HEK293 (cell line): ENCODE measurements around the gene ZNF76.

Source experiments
- CTCF ChIA-PET: fragments of 350-600 bp; formaldehyde crosslinking; extraction: SDS; loops from one replicate; lab custom pipeline; 2021; ENCODE audit warnings: antibody characterized with exemption; lab: Yijun Ruan, JAX
- POLR2A ChIA-PET: fragments of 300-600 bp; formaldehyde crosslinking; extraction: SDS; loops from one replicate; lab custom pipeline; 2020; ENCODE audit warnings: antibody characterized with exemption, inconsistent platforms; lab: Yijun Ruan, JAX
- H3K27ac ChIP-seq: fragments of 200-500 bp; sonication (Bioruptor generic); 2 replicates; pipeline ENCODE4 v1.5.1; 2014; ENCODE audit warnings: low read depth, low read length, control low read depth, inconsistent platforms; ENCODE audit errors: extremely low read depth
- H3K36me3 ChIP-seq, 2 experiments: fragments of 200-500 bp in 1 of 2; sonication (Bioruptor generic) in 1 of 2; 1 replicate in 1 of 2; 2 replicates in 1 of 2; pipeline ENCODE4 v1.5.1; 2014 to 2017; ENCODE audit warnings: inconsistent platforms in 2 of 2, low read length in 2 of 2; ENCODE audit not compliant: control insufficient read depth in 2 of 2, insufficient read depth in 1 of 2
- H3K4me1 ChIP-seq: fragments of 200-500 bp; sonication (Bioruptor generic); 2 replicates; pipeline ENCODE4 v1.5.1; 2014; ENCODE audit warnings: mild to moderate bottlenecking, low read length, inconsistent platforms; ENCODE audit not compliant: control insufficient read depth, insufficient read depth
- H3K4me3 ChIP-seq: 2 replicates; pipeline ENCODE4 v1.5.1; 2011; ENCODE audit warnings: low read depth, mild to moderate bottlenecking, control low read depth, low read length, moderate library complexity
- H3K9me3 ChIP-seq: fragments of 200-500 bp; sonication (Bioruptor generic); 2 replicates; pipeline ENCODE4 v1.5.1; 2014; ENCODE audit warnings: low read depth, low read length, inconsistent platforms; ENCODE audit not compliant: control insufficient read depth, insufficient read depth
- ZBTB1 ChIP-seq: fragments of 450-650 bp; formaldehyde crosslinking; IDR thresholded peaks from 2 replicates; pipeline ENCODE4 v1.5.1; 2016; ENCODE audit warnings: missing biosample characterization, missing genetic modification characterization
- ZNF112 ChIP-seq: fragments of 450-650 bp; formaldehyde crosslinking; IDR thresholded peaks from 2 replicates; pipeline ENCODE4 v1.5.0; 2017; ENCODE audit warnings: missing biosample characterization, missing genetic modification characterization
- ZNF155 ChIP-seq: fragments of 450-650 bp; formaldehyde crosslinking; IDR thresholded peaks from 2 replicates; pipeline ENCODE4 v1.5.1; 2016; ENCODE audit warnings: missing biosample characterization, missing genetic modification characterization
- ZNF221 ChIP-seq: fragments of 450-650 bp; formaldehyde crosslinking; IDR thresholded peaks from 2 replicates; pipeline ENCODE4 v1.5.1; 2017; ENCODE audit warnings: missing biosample characterization, missing genetic modification characterization, borderline replicate concordance
- ZNF423 ChIP-seq: fragments of 450-650 bp; formaldehyde crosslinking; IDR thresholded peaks from 2 replicates; pipeline ENCODE4 v1.5.1; 2016; ENCODE audit warnings: missing biosample characterization, missing genetic modification characterization
- ZNF501 ChIP-seq: fragments of 450-650 bp; formaldehyde crosslinking; IDR thresholded peaks from 2 replicates; pipeline ENCODE4 v1.5.1; 2016; ENCODE audit warnings: missing biosample characterization, missing genetic modification characterization
- ZNF521 ChIP-seq: fragments of 450-650 bp; formaldehyde crosslinking; IDR thresholded peaks from 2 replicates; pipeline ENCODE4 v1.5.1; 2017; ENCODE audit warnings: missing biosample characterization, mild to moderate bottlenecking, missing genetic modification characterization
- ZNF560 ChIP-seq: fragments of 450-650 bp; formaldehyde crosslinking; IDR thresholded peaks from 2 replicates; pipeline ENCODE4 v1.5.1; 2017; ENCODE audit warnings: missing biosample characterization, missing genetic modification characterization, borderline replicate concordance
- ZNF561 ChIP-seq: fragments of 450-650 bp; IDR thresholded peaks from 2 replicates; pipeline ENCODE4 v1.5.1; 2018; ENCODE audit warnings: missing biosample characterization, missing genetic modification characterization, borderline replicate concordance
- ZNF621 ChIP-seq: fragments of 450-650 bp; formaldehyde crosslinking; IDR thresholded peaks from 2 replicates; pipeline ENCODE4 v1.5.1; 2017; ENCODE audit warnings: missing biosample characterization, missing genetic modification characterization
- ZNF624 ChIP-seq: fragments of 450-650 bp; formaldehyde crosslinking; IDR thresholded peaks from 2 replicates; pipeline ENCODE4 v1.5.1; 2017; ENCODE audit warnings: missing biosample characterization, missing genetic modification characterization
- ZNF777 ChIP-seq: fragments of 450-650 bp; formaldehyde crosslinking; IDR thresholded peaks from 2 replicates; pipeline ENCODE4 v1.5.1; 2017; ENCODE audit warnings: missing biosample characterization, missing genetic modification characterization, borderline replicate concordance
- TF ChIP-seq, protein P1 (sequence below): fragments of 450-650 bp; formaldehyde crosslinking; IDR thresholded peaks from 2 replicates; pipeline ENCODE4 v1.5.1; 2017; ENCODE audit warnings: missing biosample characterization, missing genetic modification characterization
- TF ChIP-seq, protein P2 (sequence below): fragments of 450-650 bp; formaldehyde crosslinking; IDR thresholded peaks from 2 replicates; pipeline ENCODE4 v1.5.1; 2016; ENCODE audit warnings: missing biosample characterization, missing genetic modification characterization
- TF ChIP-seq, protein P3 (sequence below): fragments of 450-650 bp; formaldehyde crosslinking; IDR thresholded peaks from 2 replicates; pipeline ENCODE4 v1.5.1; 2016; ENCODE audit warnings: missing biosample characterization, missing genetic modification characterization

ZNF76 gene

DNA sequence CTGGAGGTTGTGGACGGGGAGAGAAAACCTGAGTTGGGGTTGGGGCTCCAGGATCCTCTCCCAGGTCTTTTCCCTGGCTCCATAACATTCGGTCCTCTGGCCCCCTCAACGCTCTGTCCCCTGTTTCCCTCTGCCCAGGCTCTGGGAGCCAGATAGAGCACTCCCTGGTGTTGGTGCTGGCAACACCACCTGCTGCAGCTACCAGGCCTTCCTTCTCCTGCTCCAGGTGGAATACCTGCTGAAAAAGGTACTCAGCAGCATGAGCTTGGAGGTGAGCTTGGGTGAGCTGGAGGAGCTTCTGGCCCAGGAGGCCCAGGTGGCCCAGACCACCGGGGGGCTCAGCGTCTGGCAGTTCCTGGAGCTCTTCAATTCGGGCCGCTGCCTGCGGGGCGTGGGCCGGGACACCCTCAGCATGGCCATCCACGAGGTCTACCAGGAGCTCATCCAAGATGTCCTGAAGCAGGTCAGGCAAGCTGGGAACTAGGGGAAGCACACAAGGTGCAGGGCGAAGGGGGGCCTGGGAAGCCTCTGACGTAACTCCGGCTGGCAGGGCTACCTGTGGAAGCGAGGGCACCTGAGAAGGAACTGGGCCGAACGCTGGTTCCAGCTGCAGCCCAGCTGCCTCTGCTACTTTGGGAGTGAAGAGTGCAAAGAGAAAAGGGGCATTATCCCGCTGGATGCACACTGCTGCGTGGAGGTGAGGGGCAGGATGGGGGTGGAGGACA is 52.7 kb downstream of the ZNF76 start:
- no peaks in the 10 kb centered on the region for H3K36me3 ChIP-seq
- H3K9me3 ChIP-seq, result no peaks in the 10 kb centered on the region
- TF ChIP-seq ZNF621 (tag by site-specific recombination) (no peak), ZNF624 (no peak), ZNF221 (tag by site-specific recombination) (no peak), ZNF501 (no peak), ZNF423 (tag by site-specific recombination) (no peak), ZNF561 (tag by site-specific recombination) (no peak), ZNF155 (tag by site-specific recombination) (no peak), ZNF560 (tag by site-specific recombination) (no peak)
- TF ChIP-seq, protein P1, sequence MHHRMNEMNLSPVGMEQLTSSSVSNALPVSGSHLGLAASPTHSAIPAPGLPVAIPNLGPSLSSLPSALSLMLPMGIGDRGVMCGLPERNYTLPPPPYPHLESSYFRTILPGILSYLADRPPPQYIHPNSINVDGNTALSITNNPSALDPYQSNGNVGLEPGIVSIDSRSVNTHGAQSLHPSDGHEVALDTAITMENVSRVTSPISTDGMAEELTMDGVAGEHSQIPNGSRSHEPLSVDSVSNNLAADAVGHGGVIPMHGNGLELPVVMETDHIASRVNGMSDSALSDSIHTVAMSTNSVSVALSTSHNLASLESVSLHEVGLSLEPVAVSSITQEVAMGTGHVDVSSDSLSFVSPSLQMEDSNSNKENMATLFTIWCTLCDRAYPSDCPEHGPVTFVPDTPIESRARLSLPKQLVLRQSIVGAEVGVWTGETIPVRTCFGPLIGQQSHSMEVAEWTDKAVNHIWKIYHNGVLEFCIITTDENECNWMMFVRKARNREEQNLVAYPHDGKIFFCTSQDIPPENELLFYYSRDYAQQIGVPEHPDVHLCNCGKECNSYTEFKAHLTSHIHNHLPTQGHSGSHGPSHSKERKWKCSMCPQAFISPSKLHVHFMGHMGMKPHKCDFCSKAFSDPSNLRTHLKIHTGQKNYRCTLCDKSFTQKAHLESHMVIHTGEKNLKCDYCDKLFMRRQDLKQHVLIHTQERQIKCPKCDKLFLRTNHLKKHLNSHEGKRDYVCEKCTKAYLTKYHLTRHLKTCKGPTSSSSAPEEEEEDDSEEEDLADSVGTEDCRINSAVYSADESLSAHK, result no peak
- TF ChIP-seq, protein P2, sequence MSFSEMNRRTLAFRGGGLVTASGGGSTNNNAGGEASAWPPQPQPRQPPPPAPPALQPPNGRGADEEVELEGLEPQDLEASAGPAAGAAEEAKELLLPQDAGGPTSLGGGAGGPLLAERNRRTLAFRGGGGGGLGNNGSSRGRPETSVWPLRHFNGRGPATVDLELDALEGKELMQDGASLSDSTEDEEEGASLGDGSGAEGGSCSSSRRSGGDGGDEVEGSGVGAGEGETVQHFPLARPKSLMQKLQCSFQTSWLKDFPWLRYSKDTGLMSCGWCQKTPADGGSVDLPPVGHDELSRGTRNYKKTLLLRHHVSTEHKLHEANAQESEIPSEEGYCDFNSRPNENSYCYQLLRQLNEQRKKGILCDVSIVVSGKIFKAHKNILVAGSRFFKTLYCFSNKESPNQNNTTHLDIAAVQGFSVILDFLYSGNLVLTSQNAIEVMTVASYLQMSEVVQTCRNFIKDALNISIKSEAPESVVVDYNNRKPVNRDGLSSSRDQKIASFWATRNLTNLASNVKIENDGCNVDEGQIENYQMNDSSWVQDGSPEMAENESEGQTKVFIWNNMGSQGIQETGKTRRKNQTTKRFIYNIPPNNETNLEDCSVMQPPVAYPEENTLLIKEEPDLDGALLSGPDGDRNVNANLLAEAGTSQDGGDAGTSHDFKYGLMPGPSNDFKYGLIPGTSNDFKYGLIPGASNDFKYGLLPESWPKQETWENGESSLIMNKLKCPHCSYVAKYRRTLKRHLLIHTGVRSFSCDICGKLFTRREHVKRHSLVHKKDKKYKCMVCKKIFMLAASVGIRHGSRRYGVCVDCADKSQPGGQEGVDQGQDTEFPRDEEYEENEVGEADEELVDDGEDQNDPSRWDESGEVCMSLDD (tag by site-specific recombination), result no peak
- H3K27ac ChIP-seq, result no peak overlapping the region
- ChIA-PET CTCF (interaction anchor here (0.8 to 1.2 kb wide), 2 partner anchors 16 to 29 kb away, joined by 3 read pairs; no protein-coding TSS in a partner anchor), POLR2A (interaction anchor here (1.1 kb wide), 1 partner anchor 13 kb away, joined by 4 read pairs; no protein-coding TSS in a partner anchor)
- H3K4me3 ChIP-seq, result no peak overlapping the region
- H3K4me1 ChIP-seq, result no peaks in the 10 kb centered on the region

DNA sequence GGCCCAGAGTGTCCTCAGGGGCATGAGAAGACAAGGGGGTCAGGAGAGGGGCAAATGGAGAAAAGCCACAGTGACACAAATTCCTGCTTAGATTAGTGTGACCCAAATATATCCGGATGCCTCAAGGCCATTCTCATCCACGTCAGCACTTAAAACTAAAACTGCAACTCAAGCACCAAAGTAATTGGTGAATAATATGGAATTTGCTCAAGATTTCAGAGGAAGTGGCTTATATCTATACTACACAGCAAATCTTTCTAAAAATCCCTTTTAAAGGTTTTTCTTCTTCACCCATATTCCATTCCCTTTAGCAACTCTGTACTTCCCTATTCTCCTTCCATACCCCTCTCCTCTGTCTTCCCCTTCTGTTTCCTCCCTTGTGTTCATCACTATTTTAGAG is 53.3 kb downstream of the ZNF76 start:
- no peaks in the 10 kb centered on the region for H3K36me3 ChIP-seq
- POLR2A ChIA-PET, result interaction anchor here (1.1 kb wide), 1 partner anchor 13 kb away, joined by 4 read pairs; no protein-coding TSS in a partner anchor
- no peaks in the 10 kb centered on the region for H3K9me3 ChIP-seq
- CTCF ChIA-PET, result interaction anchor here (0.6 to 1.2 kb wide), 4 partner anchors 16 to 37 kb away, joined by 3 to 4 read pairs (median 3); no protein-coding TSS in a partner anchor
- no peaks in the 10 kb centered on the region for H3K4me1 ChIP-seq
- H3K4me3 ChIP-seq, result no peak overlapping the region
- no peak for TF ChIP-seq ZNF777 (tag by site-specific recombination)
- TF ChIP-seq, protein P3, sequence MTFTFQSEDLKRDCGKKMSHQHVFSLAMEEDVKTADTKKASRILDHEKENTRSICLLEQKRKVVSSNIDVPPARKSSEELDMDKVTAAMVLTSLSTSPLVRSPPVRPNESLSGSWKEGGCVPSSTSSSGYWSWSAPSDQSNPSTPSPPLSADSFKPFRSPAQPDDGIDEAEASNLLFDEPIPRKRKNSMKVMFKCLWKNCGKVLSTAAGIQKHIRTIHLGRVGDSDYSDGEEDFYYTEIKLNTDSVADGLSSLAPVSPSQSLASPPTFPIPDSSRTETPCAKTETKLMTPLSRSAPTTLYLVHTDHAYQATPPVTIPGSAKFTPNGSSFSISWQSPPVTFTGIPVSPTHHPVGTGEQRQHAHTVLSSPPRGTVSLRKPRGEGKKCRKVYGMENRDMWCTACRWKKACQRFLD (tag by site-specific recombination), result no peak
- TF ChIP-seq, protein P1, result no peak
- TF ChIP-seq ZNF112 (tag by site-specific recombination), result no peak
- no peak for TF ChIP-seq ZNF521 (tag by site-specific recombination)
- no peak for TF ChIP-seq ZBTB1 (tag by site-specific recombination)
- H3K27ac ChIP-seq, result no peak overlapping the region
